GM13976 (cell line): ENCODE data around the gene GDPD3.
"Not testable (repeated sequence)": the region's sequence is repeated elsewhere in the genome, so short reads cannot be mapped to it uniquely, and the experiment has no call there.

Experiments
- DNase-seq: peaks from one replicate; pipeline ENCODE4 v3.0.0; 2012; ENCODE audit warnings: low spot score
- CTCF ChIP-seq: IDR thresholded peaks from 2 replicates; pipeline ENCODE4 v1.5.1; 2012; ENCODE audit warnings: borderline replicate concordance, mild to moderate bottlenecking; ENCODE audit not compliant: insufficient read depth; ENCODE audit errors: extremely low read depth, missing control alignments, control extremely low read depth
- in situ Hi-C: fragments of 300-500 bp; cut with MboI; formaldehyde crosslinking; loops from one replicate; pipeline ENCODE4 v1.12.0; 2022; ENCODE audit warnings: low sequenced_read_pairs, mixed read lengths, inconsistent platforms; ENCODE audit not compliant: unreplicated experiment

GDPD3 gene

GRCh38 chr16:30127993-30128392 is 14.7 kb upstream of the GDPD3 start:
- no peak for DNase-seq
- TF ChIP-seq CTCF: no peak
- in situ Hi-C loops: no loop called here

GRCh38 chr16:30125690-30126089 is 12.4 kb upstream of the GDPD3 start:
- in situ Hi-C loops: not testable (repeated sequence)

GRCh38 chr16:30124985-30125379 is 11.6 kb upstream of the GDPD3 start:
- no peak for TF ChIP-seq CTCF
- in situ Hi-C loops: loop anchor here (25.0 kb wide), 2 partner anchors 287 to 487 kb away; partner anchors contain the start of genes ZNF689 and ZNF771

More at GRCh38 chr16:30125690-30126089, 12.4 kb upstream of the GDPD3 start:
- not testable (repeated sequence) for DNase-seq

DNA sequence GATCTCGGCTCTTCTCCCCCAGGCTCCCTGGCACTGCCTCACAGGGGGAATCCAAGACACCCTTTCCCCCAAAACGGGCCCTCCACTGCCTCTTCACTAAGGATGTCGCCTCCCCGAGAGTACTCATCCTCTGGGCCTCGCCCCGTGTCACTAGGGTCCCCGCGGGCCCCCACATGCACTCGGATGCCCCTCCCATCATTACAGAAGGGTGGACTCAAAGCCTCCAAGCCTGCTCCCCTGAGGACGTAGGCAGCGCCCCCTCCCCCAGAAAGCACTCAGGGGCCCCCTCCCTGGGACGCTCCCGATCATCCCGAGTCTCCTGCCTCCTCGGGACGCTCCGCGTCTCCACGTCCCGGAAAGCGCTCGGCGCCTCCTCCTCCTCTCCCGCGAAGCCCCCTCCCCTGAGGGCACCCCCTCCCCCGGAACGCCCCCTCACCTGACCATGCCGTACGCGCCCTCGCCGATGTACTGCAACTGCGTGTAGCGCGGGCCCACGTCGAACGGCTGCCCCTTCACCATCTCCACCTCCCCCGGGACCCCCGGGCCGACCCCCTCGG is 9.3 kb upstream of the GDPD3 start:
- in situ Hi-C loops: loop anchor here (25.0 kb wide), 2 partner anchors 290 to 490 kb away; partner anchors contain the start of genes ZNF689 and ZNF771
- DNase-seq: peak; percentile 55
- no peak for TF ChIP-seq CTCF

More at GRCh38 chr16:30124985-30125379, 11.6 kb upstream of the GDPD3 start:
- no peak for DNase-seq

- DNase-seq: no peak
- in situ Hi-C loops: loop anchor here (25.0 kb wide), 2 partner anchors 290 to 490 kb away; partner anchors contain the start of genes ZNF689 and ZNF771
- no peak for TF ChIP-seq CTCF
Measured at GRCh38 chr16:30121741-30122571, 8.6 kb upstream of the GDPD3 start.

- in situ Hi-C loops: loop anchor here (25.0 kb wide), 2 partner anchors 292 to 492 kb away; partner anchors contain the start of genes ZNF689 and ZNF771
- TF ChIP-seq CTCF: no peak
- no peak for DNase-seq
Measured at GRCh38 chr16:30120340-30121105, 7.2 kb upstream of the GDPD3 start.

DNA sequence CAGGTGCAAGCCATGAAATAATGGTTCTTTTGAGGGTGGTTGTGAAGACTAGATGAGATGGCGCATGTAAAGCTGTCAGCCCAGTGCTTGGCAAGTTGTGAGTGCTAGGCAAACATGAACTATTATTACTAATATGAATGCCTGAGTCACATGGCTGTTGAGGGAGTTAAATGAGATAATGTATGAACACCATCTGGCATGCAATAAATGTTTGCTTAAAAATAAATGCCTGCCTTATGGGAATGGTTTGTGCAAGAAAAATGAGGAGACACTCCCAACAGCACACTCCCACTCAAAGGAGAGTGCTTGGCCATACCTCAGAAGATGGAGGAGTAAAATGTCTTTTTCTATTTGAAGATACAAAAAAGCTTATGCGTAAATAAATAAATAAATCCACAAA is 6.1 kb upstream of the GDPD3 start:
- no peak for DNase-seq
- in situ Hi-C loops: loop anchor here (25.0 kb wide), 2 partner anchors 293 to 493 kb away; partner anchors contain the start of genes ZNF689 and ZNF771
- no peak for TF ChIP-seq CTCF
